ENCODE measurements around the gene PDGFD.

PDGFD gene

GRCh38 chr11:103887001-103887658 lies 276.8 kb downstream of the PDGFD start:
- DNase-seq (ENCODE audit: low read depth in 2 of 2) = no peak

GRCh38 chr11:103883856-103884255 lies 280.1 kb downstream of the PDGFD start:
- DNase-seq (ENCODE audit: low read depth in 2 of 2) = no peak

- no peak for DNase-seq (ENCODE audit: low read depth in 2 of 2)
These were observed 280.7 kb downstream of the PDGFD start for GRCh38 chr11:103883291-103883690.

DNA sequence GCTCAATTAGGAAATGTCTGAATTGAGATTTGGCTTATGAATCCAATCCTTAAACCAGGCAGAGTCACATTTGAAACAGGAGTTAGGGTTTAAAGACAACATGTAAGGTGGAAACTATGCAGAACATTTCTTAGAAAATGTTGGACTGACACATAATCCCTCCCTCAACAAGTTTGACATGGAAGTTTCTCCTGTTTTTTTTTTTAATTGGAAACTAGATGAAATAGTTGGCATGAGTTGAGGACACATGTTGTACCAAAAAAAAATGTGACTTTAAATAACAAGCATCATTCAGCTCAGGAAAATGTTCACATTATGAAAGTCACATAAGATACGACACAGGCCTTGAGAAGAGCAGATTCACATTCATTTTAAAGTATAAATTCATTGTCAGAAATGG lies 282.4 kb downstream of the PDGFD start:
- DNase-seq (ENCODE audit: low read depth in 2 of 2) = no peak

DNA sequence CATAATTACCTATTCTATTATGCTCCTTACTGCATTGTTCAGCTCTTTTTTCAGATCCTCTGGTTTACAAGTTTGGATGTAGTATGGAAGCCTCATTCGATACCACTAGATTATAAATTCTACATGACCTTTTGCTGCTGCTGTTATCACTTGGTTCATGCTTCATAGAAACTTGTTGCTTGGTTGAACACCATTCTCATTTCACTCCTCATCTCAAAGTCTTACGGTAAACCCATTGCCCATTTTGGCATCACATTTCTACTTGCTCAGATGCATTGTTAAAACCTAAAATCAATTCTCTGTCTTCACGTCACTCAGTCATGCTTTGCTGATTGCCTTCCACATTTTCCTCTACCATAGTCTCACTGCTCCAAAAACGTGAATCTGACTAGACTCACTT lies 283.0 kb downstream of the PDGFD start:
- no peak for DNase-seq (ENCODE audit: low read depth in 2 of 2)

DNA sequence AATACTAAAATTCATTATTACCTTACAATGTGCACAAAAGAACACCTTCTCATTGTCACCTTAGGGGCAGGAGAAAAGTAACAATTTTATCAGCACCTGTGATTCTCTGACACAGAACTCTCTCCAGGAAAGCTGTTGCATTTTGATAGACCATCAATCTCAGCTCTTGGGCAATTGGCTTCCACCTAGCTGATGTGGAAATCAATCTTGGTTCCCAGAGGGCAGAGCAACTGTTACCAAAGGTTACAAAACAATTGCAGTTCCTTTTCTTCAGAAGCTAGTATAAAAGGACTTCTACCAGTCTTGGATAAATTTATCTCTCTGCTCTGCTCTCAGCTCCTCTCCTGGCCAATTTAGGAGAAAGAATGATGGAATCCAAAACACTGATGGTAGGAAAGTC lies 285.3 kb downstream of the PDGFD start:
- no peak for DNase-seq (ENCODE audit: low read depth in 2 of 2)

GRCh38 chr11:103877221-103877620 lies 286.7 kb downstream of the PDGFD start:
- no peak for DNase-seq (ENCODE audit: low read depth in 2 of 2)

- no peak for DNase-seq (ENCODE audit: low read depth in 2 of 2)
These were observed 288.0 kb downstream of the PDGFD start for GRCh38 chr11:103875855-103876510.

DNA sequence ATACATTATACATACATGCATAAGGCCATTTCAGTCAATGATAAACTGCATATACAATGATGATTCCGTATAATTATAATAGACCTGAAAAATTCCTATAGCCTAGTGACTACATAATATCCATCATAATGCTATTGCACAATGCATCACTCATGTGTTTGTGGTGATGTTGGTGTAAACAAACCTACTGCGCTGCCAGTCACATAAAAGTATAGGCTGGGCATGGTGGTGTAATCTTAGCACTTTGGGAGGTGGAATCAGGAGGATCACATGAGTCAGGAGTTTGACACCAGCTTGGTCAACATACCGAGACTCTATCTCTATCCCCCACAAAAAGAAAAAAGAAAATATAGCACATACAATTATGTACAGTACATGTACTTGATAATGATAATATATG lies 291.2 kb downstream of the PDGFD start:
- no peak for DNase-seq (ENCODE audit: low read depth in 2 of 2)

- DNase-seq (ENCODE audit: low read depth in 2 of 2) = no peak
These were observed 291.9 kb downstream of the PDGFD start for GRCh38 chr11:103871923-103872551.

GRCh38 chr11:103870821-103871309 lies 293.1 kb downstream of the PDGFD start:
- no peak for DNase-seq (ENCODE audit: low read depth in 2 of 2)

DNA sequence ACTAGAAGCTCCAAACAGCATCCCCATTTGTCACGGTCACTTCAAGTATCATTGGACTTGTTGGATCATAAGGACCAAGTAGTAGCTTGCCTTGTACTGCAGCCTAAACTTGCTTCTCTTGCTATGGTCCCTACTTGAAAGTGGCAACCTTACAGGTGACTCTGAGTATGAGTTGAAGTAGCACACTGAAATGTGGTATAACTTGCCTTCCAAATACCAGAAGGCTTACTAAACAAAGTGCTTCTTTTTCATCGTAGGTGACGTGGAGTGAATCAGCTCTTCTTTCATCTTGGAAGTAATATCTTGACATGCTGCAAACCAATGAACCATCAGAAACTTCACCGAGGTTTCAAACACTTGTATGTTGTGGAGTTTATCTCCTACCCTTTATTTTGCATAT lies 296.5 kb downstream of the PDGFD start:
- no peak for DNase-seq (ENCODE audit: low read depth in 2 of 2)

- no peak for DNase-seq (ENCODE audit: low read depth in 2 of 2)
These were observed 300.4 kb downstream of the PDGFD start for GRCh38 chr11:103863497-103863896.

DNA sequence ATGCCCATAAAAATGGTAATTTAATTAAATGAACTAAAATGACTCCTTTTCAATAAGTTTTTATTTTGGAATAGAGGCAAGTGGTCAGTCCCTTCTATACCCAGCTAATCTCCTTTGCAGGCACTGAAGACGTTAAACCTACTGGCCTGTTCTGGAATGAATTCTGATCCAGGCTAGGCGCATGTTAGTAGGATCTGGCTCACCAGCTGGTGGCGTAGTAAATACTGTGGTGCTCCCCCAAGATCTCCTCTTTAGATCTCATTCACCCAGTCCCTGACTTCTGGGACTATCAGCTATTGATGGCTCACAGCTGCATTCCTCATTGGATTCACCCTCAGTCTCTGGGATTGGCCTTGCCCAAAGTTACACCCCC lies 301.2 kb downstream of the PDGFD start:
- DNase-seq (ENCODE audit: low read depth in 2 of 2) = no peak

DNA sequence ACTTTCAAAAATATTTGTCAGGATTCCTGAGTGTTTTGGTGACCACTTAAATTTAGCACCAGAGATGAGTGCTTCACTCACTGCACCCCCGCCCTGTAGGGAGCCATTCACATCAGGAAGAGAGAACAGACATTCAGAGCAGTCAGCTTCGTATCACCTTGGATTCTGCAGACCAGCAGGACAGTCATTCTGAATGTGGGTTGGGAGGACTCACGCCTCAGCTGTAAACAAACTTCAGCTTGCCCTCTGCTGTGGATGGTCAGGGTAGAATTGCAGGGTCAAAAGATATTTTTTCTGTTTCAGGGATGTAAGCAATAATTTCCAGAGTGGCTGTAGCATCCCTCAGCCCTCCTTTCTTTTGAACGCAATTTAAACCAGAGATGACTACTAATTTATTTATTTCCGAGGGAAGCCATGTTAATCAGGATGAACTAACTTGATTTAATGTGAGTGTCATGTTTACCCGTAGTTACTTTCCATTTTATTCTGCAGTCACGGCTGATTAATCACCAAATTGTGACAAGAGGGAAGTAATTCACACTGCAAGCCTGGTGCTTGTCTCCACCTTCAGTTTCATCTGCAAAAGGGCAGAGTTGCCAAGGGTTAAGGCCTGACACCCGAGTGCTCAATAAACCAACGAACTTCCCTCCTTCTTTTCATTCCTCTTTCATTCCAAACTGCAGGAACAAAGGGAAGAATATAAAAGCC lies 301.7 kb downstream of the PDGFD start:
- no peak for DNase-seq (ENCODE audit: low read depth in 2 of 2)
